Measurements from ENCODE around the gene TDP1.
"Not testable (repeated sequence)": the region's sequence is repeated elsewhere in the genome, so short reads cannot be mapped to it uniquely, and the experiment has no call there.

DNA sequence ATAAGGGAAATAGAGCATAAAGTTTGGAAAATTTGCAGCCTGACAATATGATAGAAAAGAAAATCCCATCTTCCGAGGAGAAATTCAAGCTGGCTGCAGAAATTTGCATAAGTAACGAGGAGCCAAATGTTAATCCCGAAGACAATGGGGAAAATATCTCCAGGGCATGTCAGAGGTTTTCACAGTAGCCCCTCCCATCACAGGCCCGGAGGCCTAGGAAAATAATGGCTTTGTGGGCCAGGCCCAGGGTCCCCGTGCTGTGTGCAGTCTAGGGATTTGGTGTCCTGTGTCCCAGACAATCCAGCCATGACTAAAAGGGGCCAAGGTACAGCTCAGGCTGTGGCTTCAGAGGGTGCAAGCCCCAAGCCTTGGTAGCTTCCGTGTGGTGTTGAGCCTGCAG, 133.8 kb downstream of the TDP1 start:
- TF ChIP-seq, protein P1, sequence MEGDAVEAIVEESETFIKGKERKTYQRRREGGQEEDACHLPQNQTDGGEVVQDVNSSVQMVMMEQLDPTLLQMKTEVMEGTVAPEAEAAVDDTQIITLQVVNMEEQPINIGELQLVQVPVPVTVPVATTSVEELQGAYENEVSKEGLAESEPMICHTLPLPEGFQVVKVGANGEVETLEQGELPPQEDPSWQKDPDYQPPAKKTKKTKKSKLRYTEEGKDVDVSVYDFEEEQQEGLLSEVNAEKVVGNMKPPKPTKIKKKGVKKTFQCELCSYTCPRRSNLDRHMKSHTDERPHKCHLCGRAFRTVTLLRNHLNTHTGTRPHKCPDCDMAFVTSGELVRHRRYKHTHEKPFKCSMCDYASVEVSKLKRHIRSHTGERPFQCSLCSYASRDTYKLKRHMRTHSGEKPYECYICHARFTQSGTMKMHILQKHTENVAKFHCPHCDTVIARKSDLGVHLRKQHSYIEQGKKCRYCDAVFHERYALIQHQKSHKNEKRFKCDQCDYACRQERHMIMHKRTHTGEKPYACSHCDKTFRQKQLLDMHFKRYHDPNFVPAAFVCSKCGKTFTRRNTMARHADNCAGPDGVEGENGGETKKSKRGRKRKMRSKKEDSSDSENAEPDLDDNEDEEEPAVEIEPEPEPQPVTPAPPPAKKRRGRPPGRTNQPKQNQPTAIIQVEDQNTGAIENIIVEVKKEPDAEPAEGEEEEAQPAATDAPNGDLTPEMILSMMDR (IDR thresholded peaks at IDR 0.05 in 4 of 5, conservative IDR thresholded peaks at IDR 0.05 in 1 of 5): not testable (repeated sequence)
- not testable (repeated sequence) for TF ChIP-seq POLR2A (IDR thresholded peaks at IDR 0.05)
